H1 (cell line): ENCODE results near the gene NXT1.
A peak's percentile ranks its signal among the peaks of the same experiment; 100 is the strongest.

ENCODE experiments used
- ATF2 ChIP-seq: IDR thresholded peaks from 2 replicates; pipeline ENCODE4 v1.6.1; 2012; ENCODE audit warnings: low read length, inconsistent platforms
- ATF3 ChIP-seq: IDR thresholded peaks from 2 replicates; pipeline ENCODE4 v1.6.1; 2011; ENCODE audit warnings: low read depth, mild to moderate bottlenecking, low read length; ENCODE audit not compliant: insufficient read depth
- BRCA1 ChIP-seq: IDR thresholded peaks from 2 replicates; pipeline ENCODE4 v1.6.1; 2012; ENCODE audit warnings: low read depth, low read length, improper control_type of control experiment
- CTCF ChIP-seq, 3 experiments: IDR thresholded peaks; 1 replicate in 2 of 3; 2 replicates in 1 of 3; pipeline versions ENCODE4 v1.5.1 to v1.6.1; 2011; ENCODE audit warnings: low read length in 3 of 3, mild to moderate bottlenecking in 3 of 3, inconsistent platforms in 2 of 3, low read depth in 1 of 3, moderate library complexity in 1 of 3; ENCODE audit not compliant: insufficient read depth in 1 of 3; ENCODE audit errors: control extremely low read depth in 1 of 3
- KDM1A ChIP-seq: fragments of 200-600, 300-600 bp; sonication (generic); IDR thresholded peaks from 2 replicates; pipeline ENCODE4 v1.7.1; 2016; ENCODE audit warnings: mild to moderate bottlenecking, low read length, borderline replicate concordance
- RBBP5 ChIP-seq: IDR thresholded peaks from 2 replicates; pipeline ENCODE4 v1.7.1; 2012; ENCODE audit warnings: low read depth, mild to moderate bottlenecking, inconsistent platforms, low read length, moderate library complexity, borderline replicate concordance
- RXRA ChIP-seq: IDR thresholded peaks from 2 replicates; pipeline ENCODE4 v1.6.1; 2011; ENCODE audit warnings: low read depth, mild to moderate bottlenecking, low read length, moderate library complexity; ENCODE audit not compliant: insufficient read depth

- TF ChIP-seq BRCA1 (no peak), ATF3 (peak; percentile 90), ATF2 (no peak), RBBP5 (peak; percentile 83), RXRA (no peak), CTCF (IDR thresholded peaks at IDR 0.05; ENCODE audit: control extremely low read depth in 1 of 3, insufficient read depth in 1 of 3, low read depth in 1 of 3, low read length in 3 of 3) (peak in 1 of 3 experiments; percentile 9; a peak in 1 of 4 replicates), KDM1A (no peak)
These were observed 7.4 kb downstream of the NXT1 start for GRCh38 chr20:23357767-23358562.
